ENCODE data around the gene ADAP1. TPM values are rescaled to one million over a fixed set of nuclear protein-coding genes. Genes with fewer than 3 reads are reported as not detected.

The ADAP1 gene
- total RNA-seq, 6 experiments from 2014 or later = 1.4 to 4.2 (median 2.7) TPM

DNA sequence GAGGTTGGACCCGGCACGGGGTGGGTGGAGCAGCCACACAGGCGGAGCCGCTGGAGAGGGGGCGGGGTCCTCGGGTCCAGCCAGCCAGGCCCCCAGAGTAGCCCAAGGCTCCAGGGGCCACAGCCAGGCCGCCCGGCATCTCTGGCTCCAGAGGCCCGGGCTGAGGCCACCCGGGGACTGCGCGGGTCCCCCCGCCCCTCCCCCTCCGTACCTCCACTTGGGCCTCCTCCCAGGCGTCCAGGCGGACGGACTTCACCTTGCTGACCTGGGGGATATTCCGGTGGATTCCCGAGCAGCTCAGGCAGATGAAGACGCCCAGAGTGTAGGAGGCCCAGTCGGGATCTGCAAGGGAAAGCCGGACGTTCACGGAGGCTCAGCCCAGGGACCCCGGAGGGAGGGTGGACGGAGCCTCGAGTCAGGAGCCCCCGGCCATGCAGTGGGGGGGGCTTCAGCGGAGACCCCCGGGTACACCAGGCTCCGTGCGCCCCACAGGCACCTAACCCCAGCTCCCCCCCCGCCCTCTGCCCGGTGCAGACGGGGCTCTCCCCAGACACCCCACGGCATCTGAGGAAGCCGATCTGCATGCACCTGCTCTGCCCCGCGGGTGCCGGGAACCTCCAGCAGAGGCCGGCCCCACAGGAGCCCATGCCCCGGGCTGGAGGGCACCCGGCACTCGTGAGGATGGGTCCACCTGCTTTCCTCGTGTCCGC lies 19.2 kb downstream of the ADAP1 start:
- no CpG with 5 or more reads among the region's 46 CpGs for WGBS (ENCODE audit: insufficient coverage, low coverage, low lambda C conversion rate, missing lambda C conversion rate)
- intact Hi-C loops (cut with DNase I) = no loop called here

DNA sequence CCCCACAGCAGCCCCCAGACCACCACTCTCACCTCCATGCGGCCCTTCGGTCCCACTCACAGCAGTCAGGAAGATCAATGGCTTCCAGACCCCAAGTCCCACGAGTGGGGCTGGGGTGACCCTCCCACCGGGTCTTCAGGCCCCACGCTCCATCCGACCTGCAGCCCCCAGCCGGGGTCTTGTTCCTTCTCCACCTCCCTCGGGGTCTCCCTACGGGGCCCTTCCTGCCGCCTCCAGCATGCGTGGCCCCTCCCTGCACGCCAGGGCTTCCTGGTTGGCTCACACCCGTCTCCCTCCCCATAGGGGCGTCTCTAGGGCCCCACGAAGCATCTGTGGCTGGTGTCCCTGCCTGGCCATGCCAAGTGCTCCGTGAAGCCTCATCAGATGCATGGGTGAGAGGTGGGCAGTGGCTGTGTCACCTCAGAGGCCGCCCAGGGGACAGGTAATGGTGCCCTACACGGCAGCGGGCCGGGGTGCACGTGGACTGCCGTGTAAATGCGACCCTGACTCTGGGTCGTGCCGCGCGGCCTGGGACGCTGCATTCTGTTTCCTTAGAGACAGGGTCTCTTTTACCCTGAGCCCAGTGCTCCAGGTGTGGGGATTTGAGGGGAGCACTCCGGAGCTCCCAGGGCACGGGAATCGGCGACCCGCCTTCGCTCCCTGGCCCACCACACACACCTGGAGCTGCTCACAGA lies 19.9 kb downstream of the ADAP1 start:
- ATAC-seq (peak in 1 of 4 donors; percentile 22), DNase-seq (peak in 2 of 3 donors; percentile 11 to 54)
- Histone ChIP-seq H3K9me3 (no peaks in the 10 kb centered on the region), H3K27me3 (no peaks in the 10 kb centered on the region), H3K4me3 (no peak overlapping the region), H3K4me1 (no peaks in the 10 kb centered on the region), H3K27ac (no peak overlapping the region), H3K36me3 (no peaks in the 10 kb centered on the region)
- no peak for TF ChIP-seq POLR2A (IDR thresholded peaks at IDR 0.05)
- TF ChIP-seq CTCF (IDR thresholded peaks at IDR 0.05) = no peak
- WGBS (ENCODE audit: insufficient coverage, low coverage, low lambda C conversion rate, missing lambda C conversion rate) = 93% methylated on average over 4 of the region's 34 CpGs
- intact Hi-C loops (cut with DNase I) = no loop called here

More for the DNA sequence above, 19.2 kb downstream of the ADAP1 start:
- DNase-seq (peak in 2 of 3 donors; percentile 10 to 50), ATAC-seq (peak in 1 of 4 donors; percentile 11)
- Histone ChIP-seq H3K4me1 (no peaks in the 10 kb centered on the region), H3K9me3 (no peaks in the 10 kb centered on the region), H3K4me3 (no peak overlapping the region), H3K27me3 (no peaks in the 10 kb centered on the region), H3K27ac (no peak overlapping the region), H3K36me3 (no peaks in the 10 kb centered on the region)
- TF ChIP-seq POLR2A (IDR thresholded peaks at IDR 0.05) (no peak), CTCF (IDR thresholded peaks at IDR 0.05) (no peak)

GRCh38 chr7:932651-932975 lies 21.9 kb downstream of the ADAP1 start:
- no CpG with 5 or more reads among the region's 11 CpGs for WGBS (ENCODE audit: insufficient coverage, low coverage, low lambda C conversion rate, missing lambda C conversion rate)
- TF ChIP-seq POLR2A (IDR thresholded peaks at IDR 0.05) (no peak), CTCF (IDR thresholded peaks at IDR 0.05) (no peak)
- intact Hi-C loops (cut with DNase I) = no loop called here
- Histone ChIP-seq H3K9me3 (no peaks in the 10 kb centered on the region), H3K4me3 (no peak overlapping the region), H3K27me3 (no peaks in the 10 kb centered on the region), H3K36me3 (no peaks in the 10 kb centered on the region), H3K27ac (no peak overlapping the region), H3K4me1 (no peaks in the 10 kb centered on the region)
- peak in 1 of 3 donors; percentile 8 for DNase-seq
- no peak for ATAC-seq

DNA sequence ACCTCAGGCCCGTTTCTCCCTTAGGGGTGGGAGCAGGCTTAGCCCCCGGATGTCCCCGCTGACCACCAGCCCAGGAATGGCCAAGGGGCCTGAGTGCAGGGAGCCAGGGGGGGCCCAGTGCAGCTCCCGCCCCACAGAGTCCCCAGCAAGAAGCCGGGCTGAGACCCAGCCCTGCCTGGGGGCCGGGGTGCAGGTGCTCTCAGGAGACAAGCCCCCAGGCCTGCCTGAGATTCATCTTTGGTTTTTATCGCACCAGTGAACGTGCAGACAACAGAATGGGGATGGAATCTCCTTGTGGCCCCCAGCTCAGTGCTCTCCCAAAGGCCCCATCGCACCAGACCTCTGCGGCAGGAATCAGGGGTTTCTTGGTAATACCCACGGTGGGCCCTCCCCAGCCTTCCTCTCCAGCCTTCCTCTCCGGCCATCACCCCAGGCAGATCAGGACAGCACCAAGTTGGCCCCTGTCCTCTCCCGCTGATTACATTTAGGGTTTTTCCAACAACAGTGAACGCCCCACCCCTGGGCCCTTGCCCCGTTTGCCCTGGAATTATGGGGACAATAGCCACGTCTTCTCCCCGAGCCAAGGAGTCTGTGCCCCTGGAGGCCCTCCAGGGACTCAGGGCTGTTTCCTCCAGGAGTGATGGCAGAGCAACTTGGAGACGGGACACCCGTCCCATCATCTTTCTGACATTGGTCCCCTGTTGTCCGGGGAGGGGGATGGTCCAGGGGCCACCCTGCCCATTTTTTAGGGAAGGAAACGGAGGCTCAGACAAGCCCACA lies 22.4 kb downstream of the ADAP1 start:
- H3K27ac ChIP-seq = no peak overlapping the region
- intact Hi-C loops (cut with DNase I) = no loop called here
- DNase-seq (peak in 1 of 3 donors; percentile 45), ATAC-seq (no peak)
- TF ChIP-seq CTCF (IDR thresholded peaks at IDR 0.05) (no peak), POLR2A (IDR thresholded peaks at IDR 0.05) (no peak)
- no peak overlapping the region for H3K4me3 ChIP-seq
- WGBS (ENCODE audit: insufficient coverage, low coverage, low lambda C conversion rate, missing lambda C conversion rate) = 80% methylated on average over 7 of the region's 21 CpGs
- H3K9me3 ChIP-seq = no peaks in the 10 kb centered on the region
- H3K27me3 ChIP-seq = no peaks in the 10 kb centered on the region
- H3K36me3 ChIP-seq = no peaks in the 10 kb centered on the region
- no peaks in the 10 kb centered on the region for H3K4me1 ChIP-seq
